HepG2 (cell line): ENCODE data around the gene C10orf143. TPM values are rescaled to one million over a fixed set of nuclear protein-coding genes. Genes with fewer than 3 reads are reported as not detected.
A peak's percentile ranks its signal among the peaks of the same experiment; 100 is the strongest.

Source experiments
- ARID2 ChIP-seq: sonication (generic); formaldehyde crosslinking; IDR thresholded peaks from 2 replicates; pipeline ENCODE4 v1.8.1; 2022; ENCODE audit warnings: mild to moderate bottlenecking, missing genetic modification reagents, borderline replicate concordance
- ATF1 ChIP-seq: IDR thresholded peaks from 2 replicates; pipeline ENCODE4 v1.6.1; 2016; ENCODE audit warnings: mild to moderate bottlenecking, control low read depth
- EP300 ChIP-seq, 3 experiments: sonication (generic) in 1 of 3; formaldehyde crosslinking in 1 of 3; IDR thresholded peaks; 2 replicates each; pipeline versions ENCODE4 v1.5.1 to v1.6.1; 2011 to 2020; ENCODE audit warnings: low read depth in 2 of 3, low read length in 2 of 3, borderline replicate concordance in 1 of 3, improper control_type of control experiment in 1 of 3, mild to moderate bottlenecking in 1 of 3, missing genetic modification reagents in 1 of 3, moderate library complexity in 1 of 3
- ISX ChIP-seq: sonication (generic); formaldehyde crosslinking; conservative IDR thresholded peaks from 2 replicates; pipeline ENCODE4 v1.5.0; 2020; ENCODE audit warnings: missing genetic modification reagents
- KLF13 ChIP-seq: sonication (generic); formaldehyde crosslinking; IDR thresholded peaks from 2 replicates; pipeline ENCODE4 v1.4.0; 2020; ENCODE audit warnings: mild to moderate bottlenecking, missing genetic modification reagents
- MAZ ChIP-seq, 2 experiments: sonication (generic) in 1 of 2; formaldehyde crosslinking in 1 of 2; IDR thresholded peaks; 2 replicates each; pipeline versions ENCODE4 v1.5.0 to v1.6.1; 2012 to 2020; ENCODE audit warnings: low read depth in 2 of 2, mild to moderate bottlenecking in 2 of 2, borderline replicate concordance in 1 of 2, improper control_type of control experiment in 1 of 2, low read length in 1 of 2, missing genetic modification reagents in 1 of 2, moderate library complexity in 1 of 2
- PHF20 ChIP-seq: sonication (generic); formaldehyde crosslinking; IDR thresholded peaks from 2 replicates; pipeline ENCODE4 v1.5.0; 2020; ENCODE audit warnings: mild to moderate bottlenecking, missing genetic modification reagents
- PHF8 ChIP-seq: sonication (generic); formaldehyde crosslinking; IDR thresholded peaks from 2 replicates; pipeline ENCODE4 v1.5.0; 2020; ENCODE audit warnings: missing genetic modification reagents
- PLRG1 ChIP-seq: fragments of 450-650 bp; conservative IDR thresholded peaks from 2 replicates; pipeline ENCODE4 v1.6.1; 2016
- PRPF4 ChIP-seq: fragments of 200-400 bp; formaldehyde crosslinking; IDR thresholded peaks from 2 replicates; pipeline ENCODE4 v1.6.1; 2016; ENCODE audit warnings: low read length, low read depth; ENCODE audit not compliant: poor library complexity, severe bottlenecking
- RARG ChIP-seq: sonication (generic); formaldehyde crosslinking; IDR thresholded peaks from 2 replicates; pipeline ENCODE4 v1.4.0; 2020; ENCODE audit warnings: low read depth, mild to moderate bottlenecking, missing genetic modification reagents
- RELA ChIP-seq: sonication (generic); formaldehyde crosslinking; IDR thresholded peaks from 2 replicates; pipeline ENCODE4 v1.4.0; 2020; ENCODE audit warnings: missing genetic modification reagents
- RORA ChIP-seq: sonication (generic); formaldehyde crosslinking; IDR thresholded peaks from 2 replicates; pipeline ENCODE4 v1.5.0; 2020; ENCODE audit warnings: mild to moderate bottlenecking, missing genetic modification reagents, moderate library complexity
- RXRB ChIP-seq: IDR thresholded peaks from 2 replicates; pipeline ENCODE4 v1.6.1; 2016; ENCODE audit warnings: borderline replicate concordance, missing genetic modification reagents, missing compliant biosample characterization
- SAFB2 ChIP-seq: sonication (generic); formaldehyde crosslinking; IDR thresholded peaks from 2 replicates; pipeline ENCODE4 v1.5.1; 2020; ENCODE audit warnings: missing genetic modification reagents, low read depth, mild to moderate bottlenecking, borderline replicate concordance
- ZBTB21 ChIP-seq: sonication (generic); formaldehyde crosslinking; IDR thresholded peaks from 2 replicates; pipeline ENCODE4 v1.4.0; 2020; ENCODE audit warnings: missing genetic modification reagents
- ZNF143 ChIP-seq: sonication (generic); formaldehyde crosslinking; IDR thresholded peaks from 2 replicates; pipeline ENCODE4 v1.4.0; 2020; ENCODE audit warnings: missing genetic modification reagents
- ZNF253 ChIP-seq: sonication (generic); formaldehyde crosslinking; IDR thresholded peaks from 2 replicates; pipeline ENCODE4 v1.8.0; 2022; ENCODE audit warnings: mild to moderate bottlenecking, missing genetic modification reagents, borderline replicate concordance
- ZNF34 ChIP-seq: sonication (generic); formaldehyde crosslinking; IDR thresholded peaks from 2 replicates; pipeline ENCODE4 v1.4.0; 2020; ENCODE audit warnings: mild to moderate bottlenecking, missing genetic modification reagents, borderline replicate concordance
- ZNF547 ChIP-seq: sonication (generic); formaldehyde crosslinking; IDR thresholded peaks from 2 replicates; pipeline ENCODE4 v1.5.1; 2020; ENCODE audit warnings: mild to moderate bottlenecking, missing genetic modification reagents
- ZNF724P ChIP-seq: sonication (generic); formaldehyde crosslinking; IDR thresholded peaks from 2 replicates; pipeline ENCODE4 v1.8.0; 2022; ENCODE audit warnings: missing genetic modification reagents, borderline replicate concordance
- ZNF839 ChIP-seq: sonication (generic); formaldehyde crosslinking; IDR thresholded peaks from 2 replicates; pipeline ENCODE4 v1.4.0; 2020; ENCODE audit warnings: missing genetic modification reagents, mild to moderate bottlenecking, borderline replicate concordance
- ZSCAN30 ChIP-seq: sonication (generic); formaldehyde crosslinking; IDR thresholded peaks from 2 replicates; pipeline ENCODE4 v1.5.0; 2020; ENCODE audit warnings: mild to moderate bottlenecking, missing genetic modification reagents
- polyA plus RNA-seq, 8 experiments: library from polyadenylated mRNA; depleted of rRNA in 3 of 8; stranded (reverse) in 7 of 8; unstranded in 1 of 8; fragments of >200 nt; fragmentation: Illumina TruSeq in 4 of 8; extraction: Trizol in 4 of 8; gene quantifications; 2 replicates each; pipeline versions ENCODE4 v1.2.1 to v1.2.3, GENCODE V29; 2011 to 2016; ENCODE audit warnings: low read depth in 4 of 8, missing spikeins in 1 of 8, mixed read lengths in 1 of 8; ENCODE audit not compliant: insufficient read depth in 1 of 8
- total RNA-seq, 5 experiments: library from RNA; depleted of rRNA; stranded (reverse); fragments of >200 nt; fragmentation: Illumina TruSeq; extraction: Trizol; gene quantifications; 2 replicates each; pipeline ENCODE4 v1.2.3, GENCODE V29; 2016; ENCODE audit warnings: low read depth in 1 of 5
- TF ChIP-seq, protein P1 (sequence below): sonication (generic); formaldehyde crosslinking; IDR thresholded peaks from 2 replicates; pipeline ENCODE4 v1.5.0; 2020; ENCODE audit warnings: missing genetic modification reagents
- TF ChIP-seq, protein P2 (sequence below): sonication (generic); formaldehyde crosslinking; IDR thresholded peaks from 2 replicates; pipeline ENCODE4 v1.8.0; 2022; ENCODE audit warnings: mild to moderate bottlenecking, missing genetic modification reagents
- TF ChIP-seq, protein P3 (sequence below): sonication (generic); formaldehyde crosslinking; conservative IDR thresholded peaks from 2 replicates; pipeline ENCODE4 v1.5.0; 2020; ENCODE audit warnings: missing genetic modification reagents

C10orf143 gene
- total and polyA plus RNA-seq, 2 of the 13 experiments (the other 11 are each of a cell fraction or from before 2014, with no cell fraction given), result 0.21 to 0.91 TPM

DNA sequence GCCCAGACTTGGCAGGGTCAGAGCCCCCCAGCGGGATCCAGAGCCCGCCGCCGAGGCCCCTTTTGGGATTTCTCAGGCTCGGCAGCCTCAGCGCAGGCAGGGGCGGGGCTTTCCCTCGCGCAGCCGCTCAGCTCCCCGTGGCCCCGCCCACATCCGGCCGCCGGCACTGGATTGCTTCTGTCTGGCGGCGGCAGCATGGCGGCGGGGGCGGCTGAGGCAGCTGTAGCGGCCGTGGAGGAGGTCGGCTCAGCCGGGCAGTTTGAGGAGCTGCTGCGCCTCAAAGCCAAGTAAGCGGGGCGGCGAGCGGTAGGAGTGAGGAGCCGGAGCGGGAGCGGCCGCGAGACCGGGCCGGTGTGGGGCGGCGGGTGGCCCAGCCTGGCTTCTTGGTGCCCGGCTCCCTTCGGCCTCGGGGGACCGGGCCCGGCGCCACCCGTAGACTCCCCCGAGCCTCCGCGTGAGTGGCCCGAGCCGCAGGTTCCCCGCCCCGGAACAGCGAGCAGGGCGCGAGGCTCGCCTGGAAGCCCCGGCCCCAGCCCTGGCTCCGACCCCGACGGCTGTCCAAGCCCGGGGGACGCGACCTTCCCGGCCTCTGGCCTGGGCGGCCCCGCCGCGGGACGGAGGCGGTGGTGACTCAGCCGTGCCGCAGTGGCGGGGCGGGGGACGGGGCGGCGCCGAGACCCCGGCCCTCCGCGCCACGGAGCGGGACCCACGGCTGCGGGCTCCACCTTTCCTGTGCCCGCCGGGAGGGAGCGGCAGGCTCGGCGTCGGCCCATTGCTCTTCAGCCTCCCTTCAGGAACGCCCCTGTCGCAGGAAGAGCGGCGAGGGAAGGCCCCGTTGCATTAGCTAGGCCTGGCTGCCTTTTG lies 25.8 kb upstream of the C10orf143 start, which contains the start of gene GLRX3 (continued):
- TF ChIP-seq, protein P1, sequence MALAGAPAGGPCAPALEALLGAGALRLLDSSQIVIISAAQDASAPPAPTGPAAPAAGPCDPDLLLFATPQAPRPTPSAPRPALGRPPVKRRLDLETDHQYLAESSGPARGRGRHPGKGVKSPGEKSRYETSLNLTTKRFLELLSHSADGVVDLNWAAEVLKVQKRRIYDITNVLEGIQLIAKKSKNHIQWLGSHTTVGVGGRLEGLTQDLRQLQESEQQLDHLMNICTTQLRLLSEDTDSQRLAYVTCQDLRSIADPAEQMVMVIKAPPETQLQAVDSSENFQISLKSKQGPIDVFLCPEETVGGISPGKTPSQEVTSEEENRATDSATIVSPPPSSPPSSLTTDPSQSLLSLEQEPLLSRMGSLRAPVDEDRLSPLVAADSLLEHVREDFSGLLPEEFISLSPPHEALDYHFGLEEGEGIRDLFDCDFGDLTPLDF (CRISPR knock-in tag), result no peak
- TF ChIP-seq MAZ (IDR thresholded peaks at IDR 0.05; ENCODE audit: borderline replicate concordance, low read depth, low read length) (0 out of 2 replicates have a peak, but pooled peaks have one; percentile 64), MAZ (CRISPR knock-in tag; IDR thresholded peaks at IDR 0.05; ENCODE audit: low read depth) (peak; percentile 54; the same call in 1 of the 2 replicates), RORA (CRISPR knock-in tag) (no peak), RXRB (CRISPR knock-in tag) (peak; percentile 47; the same call in 1 of the 2 replicates), PRPF4 (no peak), SAFB2 (CRISPR knock-in tag) (no peak; the same call in 1 of the 2 replicates), ZNF143 (CRISPR knock-in tag) (peak; percentile 75), PHF20 (no peak; the same call in 1 of the 2 replicates), RARG (CRISPR knock-in tag) (no peak), ZNF253 (no peak), ISX (CRISPR knock-in tag) (0 out of 2 replicates have a peak, but pooled peaks have one; percentile 59), RELA (CRISPR knock-in tag) (no peak), ZNF839 (CRISPR knock-in tag) (no peak), ZNF547 (CRISPR knock-in tag) (peak; percentile 76; the same call in 1 of the 2 replicates), PLRG1 (no peak), ZBTB21 (no peak), PHF8 (peak; percentile 88), ARID2 (CRISPR knock-in tag) (no peak), ZSCAN30 (CRISPR knock-in tag) (no peak), EP300 (IDR thresholded peaks at IDR 0.05; ENCODE audit: low read depth in 2 of 2, low read length in 2 of 2) (no peak), EP300 (CRISPR knock-in tag; IDR thresholded peaks at IDR 0.05; ENCODE audit: borderline replicate concordance) (no peak), ZNF34 (no peak), ATF1 (no peak), ZNF724P (CRISPR knock-in tag) (no peak), KLF13 (CRISPR knock-in tag) (no peak)
- TF ChIP-seq, protein P2, sequence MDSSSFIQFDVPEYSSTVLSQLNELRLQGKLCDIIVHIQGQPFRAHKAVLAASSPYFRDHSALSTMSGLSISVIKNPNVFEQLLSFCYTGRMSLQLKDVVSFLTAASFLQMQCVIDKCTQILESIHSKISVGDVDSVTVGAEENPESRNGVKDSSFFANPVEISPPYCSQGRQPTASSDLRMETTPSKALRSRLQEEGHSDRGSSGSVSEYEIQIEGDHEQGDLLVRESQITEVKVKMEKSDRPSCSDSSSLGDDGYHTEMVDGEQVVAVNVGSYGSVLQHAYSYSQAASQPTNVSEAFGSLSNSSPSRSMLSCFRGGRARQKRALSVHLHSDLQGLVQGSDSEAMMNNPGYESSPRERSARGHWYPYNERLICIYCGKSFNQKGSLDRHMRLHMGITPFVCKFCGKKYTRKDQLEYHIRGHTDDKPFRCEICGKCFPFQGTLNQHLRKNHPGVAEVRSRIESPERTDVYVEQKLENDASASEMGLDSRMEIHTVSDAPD (CRISPR knock-in tag), result no peak
- TF ChIP-seq, protein P3, sequence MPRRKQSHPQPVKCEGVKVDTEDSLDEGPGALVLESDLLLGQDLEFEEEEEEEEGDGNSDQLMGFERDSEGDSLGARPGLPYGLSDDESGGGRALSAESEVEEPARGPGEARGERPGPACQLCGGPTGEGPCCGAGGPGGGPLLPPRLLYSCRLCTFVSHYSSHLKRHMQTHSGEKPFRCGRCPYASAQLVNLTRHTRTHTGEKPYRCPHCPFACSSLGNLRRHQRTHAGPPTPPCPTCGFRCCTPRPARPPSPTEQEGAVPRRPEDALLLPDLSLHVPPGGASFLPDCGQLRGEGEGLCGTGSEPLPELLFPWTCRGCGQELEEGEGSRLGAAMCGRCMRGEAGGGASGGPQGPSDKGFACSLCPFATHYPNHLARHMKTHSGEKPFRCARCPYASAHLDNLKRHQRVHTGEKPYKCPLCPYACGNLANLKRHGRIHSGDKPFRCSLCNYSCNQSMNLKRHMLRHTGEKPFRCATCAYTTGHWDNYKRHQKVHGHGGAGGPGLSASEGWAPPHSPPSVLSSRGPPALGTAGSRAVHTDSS (CRISPR knock-in tag), result no peak
